ENCODE measurements around the gene USP37.

- TF ChIP-seq POLR2A (IDR thresholded peaks at IDR 0.05): no peak
- no peak for TF ChIP-seq CTCF (IDR thresholded peaks at IDR 0.05)
Measured at GRCh38 chr2:218585541-218585940, 17.4 kb upstream of the USP37 start.
